Bronchial epithelial cell (primary cell): ENCODE measurements around the gene SCFD1. TPM values are rescaled to one million over a fixed set of nuclear protein-coding genes. Genes with fewer than 3 reads are reported as not detected.
"Not testable (repeated sequence)": the region's sequence is repeated elsewhere in the genome, so short reads cannot be mapped to it uniquely, and the experiment has no call there.

Experiments used
- DNase-seq: peaks from one replicate; pipeline ENCODE4 v3.0.0-alpha.2; 2010; ENCODE audit warnings: low read depth
- FAIRE-seq: peaks from 2 replicates; lab custom pipeline; 2011; peaks lifted over from hg19 to GRCh38; lab: Jason Lieb, UNC
- H3K27me3 ChIP-seq: 2 replicates; pipeline ENCODE4 v1.5.1; 2011; ENCODE audit warnings: low read length; ENCODE audit not compliant: control insufficient read depth, insufficient read depth
- H3K36me3 ChIP-seq: 2 replicates; pipeline ENCODE4 v1.5.1; 2011; ENCODE audit warnings: low read length; ENCODE audit not compliant: control insufficient read depth, insufficient read depth
- H3K4me3 ChIP-seq: 2 replicates; pipeline ENCODE4 v1.5.1; 2011; ENCODE audit warnings: mild to moderate bottlenecking, low read depth, low read length, control low read depth
- total RNA-seq: library from RNA; depleted of rRNA; stranded (reverse); fragments of >200 nt; gene quantifications from 2 replicates; pipeline ENCODE4 v1.2.1, GENCODE V29; 2014
- TF ChIP-seq, protein P1 (sequence below): IDR thresholded peaks from 2 replicates; pipeline ENCODE4 v1.5.1; 2011; ENCODE audit warnings: mild to moderate bottlenecking, moderate library complexity, low read length, control low read depth, inconsistent platforms; ENCODE audit not compliant: insufficient read depth, severe bottlenecking

SCFD1 gene, protein sequence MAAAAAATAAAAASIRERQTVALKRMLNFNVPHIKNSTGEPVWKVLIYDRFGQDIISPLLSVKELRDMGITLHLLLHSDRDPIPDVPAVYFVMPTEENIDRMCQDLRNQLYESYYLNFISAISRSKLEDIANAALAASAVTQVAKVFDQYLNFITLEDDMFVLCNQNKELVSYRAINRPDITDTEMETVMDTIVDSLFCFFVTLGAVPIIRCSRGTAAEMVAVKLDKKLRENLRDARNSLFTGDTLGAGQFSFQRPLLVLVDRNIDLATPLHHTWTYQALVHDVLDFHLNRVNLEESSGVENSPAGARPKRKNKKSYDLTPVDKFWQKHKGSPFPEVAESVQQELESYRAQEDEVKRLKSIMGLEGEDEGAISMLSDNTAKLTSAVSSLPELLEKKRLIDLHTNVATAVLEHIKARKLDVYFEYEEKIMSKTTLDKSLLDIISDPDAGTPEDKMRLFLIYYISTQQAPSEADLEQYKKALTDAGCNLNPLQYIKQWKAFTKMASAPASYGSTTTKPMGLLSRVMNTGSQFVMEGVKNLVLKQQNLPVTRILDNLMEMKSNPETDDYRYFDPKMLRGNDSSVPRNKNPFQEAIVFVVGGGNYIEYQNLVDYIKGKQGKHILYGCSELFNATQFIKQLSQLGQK
- 101 and 119 TPM in 2 replicates for total RNA-seq

DNA sequence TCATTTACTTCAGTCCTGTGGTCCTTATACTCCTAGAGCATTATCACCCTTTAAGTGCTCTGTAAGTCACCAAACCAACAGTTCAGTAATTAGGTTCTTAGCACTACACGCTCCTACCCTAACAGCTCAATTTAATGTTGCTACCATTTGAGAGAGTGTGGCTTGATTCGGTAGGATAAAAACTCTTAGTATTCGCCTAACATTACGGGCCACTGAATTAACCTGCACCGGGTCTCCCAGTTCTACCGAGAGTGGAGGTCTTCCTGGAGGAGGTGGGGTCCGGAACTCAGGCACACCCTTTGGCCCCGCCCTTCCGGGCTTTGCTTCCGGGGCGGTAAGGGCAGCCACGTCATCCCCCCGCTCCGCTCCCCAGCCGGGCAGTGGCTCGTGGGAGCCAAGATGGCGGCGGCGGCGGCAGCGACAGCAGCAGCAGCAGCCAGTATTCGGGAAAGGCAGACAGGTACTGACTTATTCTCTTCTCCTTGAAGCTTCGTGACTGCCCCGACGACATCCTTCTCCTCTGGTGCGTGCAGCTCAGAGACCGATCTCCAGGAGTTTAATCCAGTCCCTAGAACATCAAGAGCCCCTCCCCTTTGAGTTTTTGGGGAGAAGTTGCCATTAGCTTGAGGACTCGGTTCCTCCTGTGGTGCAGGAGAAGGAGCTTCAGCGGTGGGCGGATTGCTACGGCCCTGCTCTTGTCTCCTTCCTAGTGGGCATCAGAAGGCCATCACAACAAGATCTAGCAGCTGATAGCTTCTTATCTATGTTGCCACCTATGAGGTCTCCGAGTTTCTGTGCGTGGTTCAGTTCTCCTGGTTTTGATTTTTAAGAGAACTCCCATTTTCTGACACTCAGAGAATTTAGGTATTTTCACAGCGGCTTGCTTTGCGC, at the start of gene SCFD1:
TSS of gene SCFD1 (plus strand) at position 380 of the 891 bp plus-strand sequence. CDS start at position 400, 20 bp downstream.
- DNase-seq (peak; percentile 80), FAIRE-seq (no peak)
- peak within 1 kb of the TSS; percentile 51 for H3K4me3 ChIP-seq
- peaks cover 3% of the 10 kb centered on the region for H3K36me3 ChIP-seq
- H3K27me3 ChIP-seq: no peaks in the 10 kb centered on the region
- TF ChIP-seq, protein P1, sequence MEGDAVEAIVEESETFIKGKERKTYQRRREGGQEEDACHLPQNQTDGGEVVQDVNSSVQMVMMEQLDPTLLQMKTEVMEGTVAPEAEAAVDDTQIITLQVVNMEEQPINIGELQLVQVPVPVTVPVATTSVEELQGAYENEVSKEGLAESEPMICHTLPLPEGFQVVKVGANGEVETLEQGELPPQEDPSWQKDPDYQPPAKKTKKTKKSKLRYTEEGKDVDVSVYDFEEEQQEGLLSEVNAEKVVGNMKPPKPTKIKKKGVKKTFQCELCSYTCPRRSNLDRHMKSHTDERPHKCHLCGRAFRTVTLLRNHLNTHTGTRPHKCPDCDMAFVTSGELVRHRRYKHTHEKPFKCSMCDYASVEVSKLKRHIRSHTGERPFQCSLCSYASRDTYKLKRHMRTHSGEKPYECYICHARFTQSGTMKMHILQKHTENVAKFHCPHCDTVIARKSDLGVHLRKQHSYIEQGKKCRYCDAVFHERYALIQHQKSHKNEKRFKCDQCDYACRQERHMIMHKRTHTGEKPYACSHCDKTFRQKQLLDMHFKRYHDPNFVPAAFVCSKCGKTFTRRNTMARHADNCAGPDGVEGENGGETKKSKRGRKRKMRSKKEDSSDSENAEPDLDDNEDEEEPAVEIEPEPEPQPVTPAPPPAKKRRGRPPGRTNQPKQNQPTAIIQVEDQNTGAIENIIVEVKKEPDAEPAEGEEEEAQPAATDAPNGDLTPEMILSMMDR: no peak

DNA sequence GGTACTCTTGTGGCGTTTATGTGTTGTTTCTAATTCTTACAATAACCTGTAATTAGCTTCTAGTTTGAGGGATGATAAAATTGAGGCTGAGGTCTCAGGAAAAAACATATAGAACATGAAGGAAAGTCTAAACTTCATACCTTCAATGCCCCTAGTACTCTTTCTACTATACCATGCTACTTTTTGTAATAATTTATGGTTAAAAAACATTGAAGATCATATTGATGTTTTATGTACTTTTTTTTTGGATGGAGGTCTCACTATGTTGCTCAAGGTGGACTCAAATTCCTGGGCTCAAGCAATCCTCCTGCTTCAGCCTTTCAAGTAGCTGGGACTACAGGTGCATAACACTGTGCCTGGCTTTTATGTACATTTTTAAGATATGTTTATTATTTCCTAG, 49.3 kb upstream of the SCFD1 start:
- no peaks in the 10 kb centered on the region for H3K27me3 ChIP-seq
- FAIRE-seq (no peak), DNase-seq (no peak)
- no peaks in the 10 kb centered on the region for H3K36me3 ChIP-seq
- H3K4me3 ChIP-seq: no peak overlapping the region
- TF ChIP-seq, protein P1: no peak

DNA sequence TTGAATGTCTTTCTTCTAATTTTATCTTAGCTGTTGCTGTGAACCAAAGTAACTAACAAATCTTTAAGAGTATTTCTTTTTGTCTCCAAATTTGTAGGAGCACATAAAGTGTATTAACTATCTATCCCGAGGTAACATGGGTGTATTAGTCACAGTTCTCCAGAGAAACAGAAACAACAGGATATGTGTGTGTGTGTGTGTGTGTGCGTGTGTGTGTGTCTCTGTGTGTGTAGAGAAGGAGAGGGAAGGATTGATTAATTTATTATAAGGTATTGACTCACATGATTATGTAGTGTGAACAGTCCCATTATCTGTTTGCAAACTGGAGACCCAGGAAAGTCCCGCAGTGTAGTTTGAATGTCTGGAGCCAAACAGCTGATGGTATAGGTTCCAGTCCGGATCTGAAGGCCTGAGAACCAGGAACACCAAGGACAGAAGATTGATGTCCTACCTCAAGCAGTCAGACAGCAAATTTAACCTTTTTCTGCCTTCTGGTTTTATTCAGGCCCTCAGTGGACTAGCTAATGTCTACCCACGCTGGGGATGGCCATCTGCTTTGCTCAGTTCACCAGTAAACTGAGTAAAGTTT, 48.8 kb upstream of the SCFD1 start:
- no peak for FAIRE-seq
- peak; percentile 66 for DNase-seq

DNA sequence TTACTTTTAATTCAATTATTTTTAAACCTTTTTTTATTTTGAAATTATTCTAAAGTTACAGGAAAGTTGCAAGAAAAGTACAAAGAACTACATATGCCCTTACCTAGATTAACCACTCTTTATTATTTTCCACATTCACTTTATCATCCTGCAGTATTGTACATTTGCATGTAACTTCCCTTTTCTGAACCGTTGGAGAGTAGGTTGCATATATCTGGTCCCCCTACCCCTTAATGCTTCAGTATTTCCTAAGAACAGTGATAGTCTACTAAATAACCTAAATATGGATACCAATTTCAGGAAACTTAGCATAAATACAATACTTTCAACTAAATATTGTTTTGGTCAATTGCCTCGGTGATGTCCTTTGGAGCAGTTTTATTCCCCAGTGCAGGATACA, 48.2 kb upstream of the SCFD1 start:
- Histone ChIP-seq H3K36me3 (no peaks in the 10 kb centered on the region), H3K4me3 (no peak overlapping the region), H3K27me3 (no peaks in the 10 kb centered on the region)
- DNase-seq (no peak), FAIRE-seq (no peak)
- TF ChIP-seq, protein P1: no peak

More for the DNA sequence above, 48.8 kb upstream of the SCFD1 start:
- Histone ChIP-seq H3K4me3 (no peak overlapping the region), H3K27me3 (no peaks in the 10 kb centered on the region), H3K36me3 (no peaks in the 10 kb centered on the region)
- TF ChIP-seq, protein P1: no peak

DNA sequence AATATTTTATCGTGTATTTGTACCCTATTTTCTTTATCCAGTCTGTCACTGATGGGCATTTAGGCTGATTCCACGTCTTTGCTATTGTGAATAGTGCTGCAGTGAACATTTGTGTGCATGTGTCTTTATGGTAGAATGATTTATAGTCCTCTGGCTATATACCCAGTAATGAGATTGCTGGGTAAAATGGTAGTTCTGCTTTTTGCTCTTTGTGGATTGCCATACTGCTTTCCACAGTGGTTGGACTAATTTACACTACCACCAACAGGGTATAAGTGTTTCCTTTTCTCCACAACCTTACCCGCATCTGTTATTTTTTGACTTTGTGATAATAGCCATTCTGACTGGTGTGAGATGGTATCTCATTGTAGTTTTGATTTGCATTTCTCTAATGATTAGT, 47.3 kb upstream of the SCFD1 start:
- DNase-seq, H3K36me3 ChIP-seq, H3K27me3 ChIP-seq, H3K4me3 ChIP-seq, FAIRE-seq: not testable (repeated sequence)

DNA sequence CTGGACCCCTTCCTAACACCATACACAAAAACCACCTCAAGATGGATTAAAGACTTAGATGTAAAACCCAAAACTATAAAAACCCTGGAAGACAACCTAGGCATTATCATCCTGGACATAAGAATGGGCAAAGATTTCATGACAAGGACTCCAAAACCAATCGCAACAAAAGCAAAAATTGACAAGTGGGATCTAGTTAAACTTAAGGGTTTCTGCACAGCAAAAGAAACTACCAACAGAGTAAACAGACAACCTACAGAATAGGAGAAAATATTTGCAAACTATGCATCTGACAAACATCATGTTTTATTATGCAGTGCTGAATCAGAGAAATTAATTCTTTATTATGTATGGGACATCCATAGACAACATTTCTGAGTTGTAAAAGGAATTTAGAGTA, 45.8 kb upstream of the SCFD1 start:
- H3K36me3 ChIP-seq, FAIRE-seq, H3K27me3 ChIP-seq, H3K4me3 ChIP-seq, DNase-seq: not testable (repeated sequence)
